ENCODE measurements around the gene TYW1B.
"Not testable (repeated sequence)": the region's sequence is repeated elsewhere in the genome, so short reads cannot be mapped to it uniquely, and the experiment has no call there.

The TYW1B gene

DNA sequence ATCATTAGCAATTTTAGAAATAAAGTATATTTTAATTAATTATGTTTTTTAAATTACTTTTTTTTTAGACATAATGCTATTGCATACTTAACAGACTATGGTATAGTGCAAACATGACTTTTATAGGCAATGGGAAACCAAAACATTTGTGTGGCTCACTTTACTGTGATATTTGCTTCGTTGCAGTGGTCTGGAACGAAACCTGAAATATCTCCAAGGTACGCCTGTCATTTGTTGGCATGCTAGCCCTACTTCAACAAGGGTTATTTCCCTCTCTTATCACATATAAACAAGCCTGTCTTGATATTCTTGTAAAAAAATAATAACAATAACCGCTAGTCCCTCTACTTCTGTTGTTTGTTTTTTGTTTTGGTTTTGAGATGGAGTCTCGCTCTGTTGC lies 74.2 kb downstream of the TYW1B start:
- DNase-seq: no peak

DNA sequence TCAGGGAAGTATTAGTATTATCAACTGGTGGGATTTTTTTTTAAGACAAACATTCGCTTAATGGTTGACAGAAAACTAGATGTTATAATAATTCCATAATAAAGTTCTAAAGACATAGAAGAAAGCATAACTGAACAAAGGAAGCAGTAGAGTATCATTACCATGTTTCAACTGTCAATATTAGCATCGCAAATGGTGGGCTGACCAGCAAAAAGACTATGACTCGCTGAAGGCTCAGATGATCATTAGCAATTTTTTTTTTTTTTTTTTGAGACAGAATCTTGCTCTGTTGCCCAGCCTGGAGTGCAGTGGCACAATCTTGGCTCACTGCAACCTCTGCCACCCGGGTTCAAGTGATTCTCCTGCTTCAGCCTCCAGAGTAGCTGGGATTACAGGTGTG lies 74.8 kb downstream of the TYW1B start:
- not testable (repeated sequence) for DNase-seq

DNA sequence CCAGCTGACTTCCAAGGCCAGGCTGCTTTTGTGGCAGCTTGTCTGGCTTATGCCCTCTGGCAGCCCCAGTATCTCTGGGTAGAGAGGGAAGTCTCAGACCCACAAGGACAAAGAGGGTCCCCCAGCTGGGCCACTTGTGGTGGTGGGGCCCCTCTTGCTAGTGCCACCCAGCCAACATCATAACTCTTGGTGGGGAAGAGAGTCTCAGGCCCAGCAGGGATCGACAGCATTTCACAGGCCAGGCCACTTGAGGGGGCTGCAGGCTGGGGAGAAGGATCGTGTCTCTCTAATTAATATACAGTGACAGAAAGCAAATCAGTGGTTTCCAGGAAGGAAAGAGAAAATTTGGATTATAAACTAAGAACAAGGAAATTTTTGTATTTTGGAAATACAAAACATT lies 76.0 kb downstream of the TYW1B start:
- DNase-seq: no peak

DNA sequence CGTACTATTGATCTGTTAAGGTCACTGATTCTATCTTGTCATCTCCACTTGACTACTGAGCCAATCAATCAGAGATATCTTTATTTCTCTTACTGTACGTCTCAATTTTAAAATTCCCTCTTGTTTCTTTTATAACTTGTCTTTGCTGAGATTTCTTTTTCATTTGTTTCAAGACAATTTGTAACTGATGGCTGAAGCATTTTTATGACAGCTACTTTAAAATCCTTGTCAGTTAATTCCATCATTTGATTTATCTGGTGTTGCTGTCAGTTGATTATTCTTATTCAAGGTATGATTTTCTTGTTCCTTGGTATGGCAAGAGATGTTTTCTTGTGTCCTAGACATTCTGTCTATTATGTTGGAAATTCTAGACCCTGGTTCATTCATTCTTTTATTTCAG lies 76.6 kb downstream of the TYW1B start:
- no peak for DNase-seq

DNA sequence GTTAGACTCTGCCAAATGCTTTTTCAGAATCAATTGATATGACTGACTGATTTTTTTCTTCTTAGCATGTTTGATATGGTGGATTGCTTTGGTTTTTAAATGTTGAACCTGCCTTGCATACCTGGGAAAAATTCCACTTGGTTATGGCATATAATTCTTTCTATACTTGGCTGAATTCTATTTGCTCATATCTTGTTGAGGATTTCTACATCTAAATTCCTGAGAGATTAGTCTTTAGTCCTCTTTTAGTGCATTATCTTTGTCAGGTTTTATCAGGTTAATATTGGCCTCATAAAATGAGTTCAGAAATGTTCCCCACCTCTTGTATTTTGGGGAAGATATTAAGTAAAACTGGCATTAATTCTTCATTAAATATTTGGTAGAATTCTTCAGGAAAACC lies 79.4 kb downstream of the TYW1B start:
- DNase-seq: not testable (repeated sequence)

DNA sequence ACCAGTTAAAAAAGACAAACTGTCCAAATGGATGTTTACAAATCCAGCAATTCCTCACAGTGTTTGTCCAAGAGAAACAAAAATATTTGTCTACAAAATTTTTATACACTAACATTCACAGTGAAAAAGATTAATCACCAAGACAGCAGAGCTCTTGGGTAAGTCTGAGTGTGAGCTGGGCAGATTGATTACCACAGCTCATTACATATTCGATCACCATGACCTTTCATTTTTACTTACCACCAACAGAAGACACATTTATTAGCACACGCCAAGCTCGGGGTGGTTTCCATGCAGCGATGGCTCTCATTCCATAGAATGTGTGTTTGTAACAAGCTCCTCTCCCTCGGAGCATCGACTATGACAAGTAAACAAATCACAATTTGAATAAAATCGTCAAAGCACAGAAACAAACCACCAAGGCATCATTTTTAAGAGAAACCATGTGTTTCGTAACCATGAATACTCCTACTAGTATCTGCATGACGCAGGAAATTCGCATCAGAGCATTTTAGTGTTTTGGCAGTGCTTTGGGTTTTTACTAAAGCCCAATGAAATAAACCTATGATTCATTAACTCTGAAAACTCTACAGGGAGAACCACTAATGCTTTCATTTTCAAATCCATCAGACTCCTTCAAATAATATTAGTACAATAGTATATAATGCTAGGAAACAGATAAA lies 83.6 kb downstream of the TYW1B start:
- not testable (repeated sequence) for DNase-seq

DNA sequence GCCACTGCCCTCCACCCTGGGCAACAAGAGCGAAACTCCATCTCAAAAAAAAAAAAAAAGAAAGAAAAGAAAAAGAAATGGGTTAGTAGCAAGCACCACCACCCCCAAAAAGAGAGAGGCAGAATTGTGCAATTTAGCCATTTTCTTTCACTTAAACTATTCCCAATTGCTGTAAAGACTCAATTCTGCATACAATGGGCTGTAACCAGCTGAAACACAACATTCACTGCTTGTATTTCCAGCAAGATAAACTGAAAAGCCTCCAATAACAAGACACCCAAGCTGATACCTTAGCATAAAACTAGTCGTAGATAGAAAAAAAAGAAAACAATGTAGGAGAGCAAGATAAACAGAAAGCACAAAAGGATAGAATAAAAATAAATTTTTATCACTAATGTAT lies 84.2 kb downstream of the TYW1B start:
- DNase-seq: not testable (repeated sequence)

DNA sequence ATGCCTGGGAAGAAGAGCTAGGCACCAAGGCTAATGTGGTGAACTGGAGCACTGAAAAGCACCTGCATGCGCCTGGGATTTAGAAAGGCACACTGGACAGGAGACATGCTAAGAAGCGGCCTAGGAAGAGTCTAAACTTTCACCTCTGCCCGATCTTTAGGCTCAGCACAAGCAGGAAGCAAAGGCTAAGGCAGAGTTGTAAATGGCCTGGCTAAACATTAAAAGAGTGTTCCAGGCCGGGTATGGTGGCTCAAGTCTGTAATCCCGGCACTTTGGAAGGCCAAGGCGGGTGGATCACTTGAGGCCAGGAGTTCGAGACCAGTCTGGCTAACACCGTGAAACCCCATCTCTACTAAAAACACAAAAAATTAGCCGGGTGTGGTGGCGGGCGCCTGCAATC lies 88.3 kb downstream of the TYW1B start:
- not testable (repeated sequence) for DNase-seq

DNA sequence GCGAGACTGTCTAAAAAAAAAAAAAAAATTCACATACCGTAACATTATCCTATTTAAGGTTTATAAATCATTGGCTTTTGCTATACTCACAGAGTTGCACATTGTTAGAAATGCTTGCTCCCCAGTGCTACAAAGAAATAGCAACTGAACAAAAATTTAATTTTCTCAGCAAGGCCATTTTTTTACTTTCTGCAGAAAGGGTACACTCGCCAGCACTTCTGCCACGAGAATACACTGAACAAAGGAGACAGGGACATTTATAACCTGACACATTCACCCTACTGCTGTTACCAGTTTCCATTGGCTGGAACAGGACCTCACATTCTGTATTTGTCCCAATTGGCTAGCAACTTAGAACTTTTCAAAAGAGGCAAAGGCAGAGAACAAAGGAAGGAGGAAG lies 92.1 kb downstream of the TYW1B start:
- DNase-seq: not testable (repeated sequence)

DNA sequence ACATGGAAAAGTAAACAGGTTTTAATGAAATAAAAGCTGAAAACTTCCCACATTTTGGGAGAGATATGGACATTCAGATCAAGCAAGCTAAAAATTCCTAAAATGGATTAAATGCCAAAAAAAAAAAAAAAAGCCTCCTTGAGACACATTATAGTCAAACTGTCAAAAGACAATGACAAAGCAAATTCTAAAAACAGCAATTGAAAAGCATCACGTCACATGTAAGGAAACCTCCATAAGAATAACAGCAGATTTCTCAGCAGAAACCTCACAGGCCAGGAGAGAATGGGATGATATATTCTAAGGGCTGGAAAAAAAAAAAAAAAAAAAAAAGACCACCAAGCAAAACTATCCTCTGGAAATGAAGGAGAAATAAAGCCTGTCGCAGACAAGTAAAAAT lies 97.2 kb downstream of the TYW1B start:
- not testable (repeated sequence) for DNase-seq

DNA sequence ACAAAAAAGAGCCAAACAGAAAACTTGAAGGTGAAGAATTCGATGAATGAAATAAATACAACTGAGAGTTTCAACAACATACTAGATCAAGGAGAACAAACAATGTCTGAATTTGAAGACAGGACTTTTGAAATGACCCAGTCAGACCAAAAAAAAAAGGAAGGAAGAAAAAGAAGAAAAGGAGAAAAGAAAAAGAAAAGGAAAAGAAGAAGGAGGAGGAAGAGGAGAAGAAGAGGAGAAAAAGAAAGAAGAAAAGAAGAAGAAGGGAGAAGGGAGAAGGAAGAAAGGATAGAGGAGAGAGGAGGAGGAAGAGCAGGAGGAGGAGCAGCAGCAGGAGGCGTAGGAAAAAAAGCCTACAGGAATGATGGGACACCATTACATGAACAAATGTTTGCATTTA lies 97.6 kb downstream of the TYW1B start:
- DNase-seq: not testable (repeated sequence)

DNA sequence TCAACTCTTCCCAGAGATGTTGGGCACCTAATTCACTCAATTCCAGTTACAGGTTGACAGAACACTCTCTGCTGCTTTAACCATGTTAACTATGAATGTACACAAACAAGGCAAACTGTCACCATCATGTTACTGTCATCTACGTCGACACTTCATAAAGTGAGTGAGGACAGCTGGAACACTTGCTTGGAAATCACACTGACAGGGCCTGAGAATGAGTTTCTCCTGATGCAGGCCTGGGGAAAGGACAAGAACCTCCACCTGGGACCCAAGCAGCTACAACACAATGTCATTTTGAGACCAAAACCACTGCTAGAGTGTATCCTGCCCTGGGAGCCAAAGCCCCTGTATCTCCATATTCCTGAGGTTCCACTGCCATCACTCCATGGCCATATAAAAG lies 98.9 kb downstream of the TYW1B start:
- DNase-seq: not testable (repeated sequence)

DNA sequence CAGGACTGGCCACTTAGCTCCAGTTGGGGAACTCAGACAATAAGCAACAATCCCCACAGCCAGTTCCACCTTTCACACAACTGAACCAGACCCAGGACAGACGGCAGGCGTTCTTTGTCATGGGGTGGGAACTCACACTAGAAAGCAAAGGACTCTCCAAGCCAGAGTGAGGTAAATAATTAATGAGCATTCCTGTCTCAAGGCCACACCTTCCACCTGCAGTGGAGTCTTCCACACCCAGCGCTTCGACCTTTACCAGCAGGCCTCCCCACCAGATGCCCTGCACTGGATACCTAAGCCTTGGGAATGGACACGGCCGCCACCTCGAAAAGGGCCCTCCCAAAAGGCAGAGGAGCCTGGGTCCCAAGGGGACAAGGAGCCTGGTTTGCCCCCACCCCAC lies 105.3 kb downstream of the TYW1B start:
- DNase-seq: not testable (repeated sequence)

DNA sequence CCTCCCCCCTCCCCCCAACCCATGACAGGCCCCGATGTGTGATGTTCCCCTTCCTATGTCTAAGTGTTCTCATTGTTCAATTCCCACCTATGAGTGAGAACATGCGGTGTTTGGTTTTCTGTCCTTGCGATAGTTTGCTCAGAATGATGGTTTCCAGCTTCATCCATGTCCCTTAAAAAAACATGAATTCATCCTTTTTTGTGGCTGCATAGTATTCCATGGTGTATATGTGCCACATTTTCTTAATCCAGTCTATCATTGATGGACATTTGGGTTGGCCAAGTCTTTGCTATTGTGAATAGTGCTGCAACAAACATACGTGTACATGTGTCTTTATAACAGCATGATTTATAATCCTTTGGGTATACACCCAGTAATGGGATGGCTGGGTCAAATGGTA lies 107.1 kb downstream of the TYW1B start:
- not testable (repeated sequence) for DNase-seq

DNA sequence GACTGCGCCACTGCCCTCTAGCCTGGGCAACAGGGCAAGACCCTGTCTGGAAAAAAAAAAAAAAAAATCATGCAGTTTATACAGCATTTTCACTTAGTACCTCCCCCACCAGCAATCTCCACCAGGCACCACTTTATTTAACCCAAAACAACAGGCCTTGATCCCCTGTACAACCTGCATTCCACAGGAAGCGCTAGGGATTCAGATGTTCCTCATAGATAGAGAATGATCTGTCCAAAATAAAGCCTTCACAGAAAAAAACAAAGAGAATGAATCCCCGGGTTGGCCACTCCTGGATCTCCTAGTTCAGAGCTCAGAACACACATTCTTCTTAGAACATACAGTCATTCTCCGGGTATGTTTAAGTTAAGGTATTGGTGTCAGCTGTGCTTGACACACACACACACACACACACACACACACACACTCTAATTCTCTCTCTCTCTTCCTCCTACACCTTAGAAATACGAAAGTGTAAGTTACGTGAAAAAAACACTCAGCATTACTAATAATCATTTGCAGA lies 110.7 kb downstream of the TYW1B start:
- DNase-seq: not testable (repeated sequence)

DNA sequence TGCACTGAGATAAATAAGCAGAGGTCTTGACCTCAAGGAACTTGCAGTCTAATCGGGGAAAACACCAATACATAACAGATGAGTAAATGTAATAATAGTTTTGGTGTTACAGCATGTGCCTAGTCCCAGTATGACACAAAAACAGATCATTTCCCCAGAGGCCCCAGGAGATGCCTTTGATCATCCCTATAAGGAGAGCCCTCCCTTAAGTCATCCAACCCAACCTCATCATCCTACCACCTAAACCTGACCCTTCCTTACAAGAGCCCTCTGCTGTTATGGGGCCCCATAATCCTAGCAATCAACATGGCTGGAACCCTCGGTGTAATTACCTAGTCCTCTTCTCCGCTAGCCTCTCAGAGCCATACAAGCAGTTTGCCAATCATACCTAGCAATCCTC lies 116.1 kb downstream of the TYW1B start:
- DNase-seq: not testable (repeated sequence)

DNA sequence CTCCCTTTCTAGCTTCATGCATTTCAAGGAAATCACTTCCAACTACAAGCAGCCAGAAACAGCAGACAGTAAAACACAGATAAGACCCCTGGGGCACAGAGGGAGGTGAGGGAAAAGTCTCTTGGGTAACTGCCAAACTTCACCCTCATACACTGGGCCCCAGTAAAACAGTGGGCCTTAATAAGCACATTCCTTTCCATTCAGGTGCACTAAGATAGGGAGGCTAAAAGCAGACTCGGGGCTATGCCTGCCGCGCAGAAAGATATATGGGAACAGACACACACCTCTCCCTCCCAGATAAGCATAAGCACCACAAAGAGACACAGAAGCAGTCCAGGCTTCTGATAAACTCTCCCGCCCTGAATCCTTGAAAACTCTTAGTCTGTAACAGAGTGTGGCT lies 117.0 kb downstream of the TYW1B start:
- no peak for DNase-seq

DNA sequence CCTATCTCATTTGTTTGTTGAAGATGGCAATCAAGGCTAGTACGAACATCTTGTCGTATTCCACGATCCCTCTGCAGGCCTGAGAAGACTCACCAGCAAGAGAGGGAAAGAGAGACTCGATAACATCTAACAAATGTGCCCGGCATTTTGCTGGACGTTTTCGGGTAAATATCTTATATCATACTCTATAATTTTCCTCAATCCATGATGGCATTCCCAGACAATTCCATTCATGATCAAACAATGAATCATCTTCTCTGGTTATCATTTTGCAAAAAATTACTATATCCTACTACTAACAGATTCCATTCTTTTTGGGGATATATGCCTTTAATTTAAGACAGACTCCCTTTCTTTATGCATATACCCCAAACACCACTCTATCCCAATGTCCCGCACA lies 118.1 kb downstream of the TYW1B start:
- DNase-seq: no peak

DNA sequence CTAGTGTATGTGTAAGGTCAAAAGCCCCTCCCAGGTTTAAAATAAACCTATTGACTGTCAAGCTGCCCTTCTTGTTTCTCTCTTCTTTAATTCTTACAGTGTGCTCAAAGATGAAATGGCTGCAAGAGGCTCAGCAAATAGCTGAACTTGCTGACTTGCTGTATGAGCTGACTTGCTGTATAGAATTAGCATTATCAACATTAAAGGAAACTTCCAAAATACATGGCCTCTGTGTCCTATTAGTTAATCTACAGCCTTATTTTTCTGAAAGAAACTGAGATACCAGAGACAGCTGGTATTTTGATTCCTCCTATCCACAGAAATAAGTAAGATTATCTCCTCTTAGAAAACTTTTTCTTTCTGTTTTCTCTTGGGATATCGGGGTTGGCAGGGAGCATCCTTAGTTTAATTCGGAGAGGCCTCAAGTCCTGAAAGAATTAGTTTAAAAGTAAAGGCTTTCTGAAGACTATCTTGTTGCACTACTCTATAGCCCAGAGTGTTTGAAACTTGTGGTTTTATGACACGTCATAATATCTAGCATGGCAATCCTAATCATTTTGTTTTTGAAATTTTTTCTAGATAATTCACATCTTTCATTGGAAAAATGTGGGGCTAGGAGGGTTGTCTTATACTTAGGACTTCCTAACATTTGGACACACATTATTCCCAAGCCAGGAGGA lies 119.5 kb downstream of the TYW1B start:
- not testable (repeated sequence) for DNase-seq

DNA sequence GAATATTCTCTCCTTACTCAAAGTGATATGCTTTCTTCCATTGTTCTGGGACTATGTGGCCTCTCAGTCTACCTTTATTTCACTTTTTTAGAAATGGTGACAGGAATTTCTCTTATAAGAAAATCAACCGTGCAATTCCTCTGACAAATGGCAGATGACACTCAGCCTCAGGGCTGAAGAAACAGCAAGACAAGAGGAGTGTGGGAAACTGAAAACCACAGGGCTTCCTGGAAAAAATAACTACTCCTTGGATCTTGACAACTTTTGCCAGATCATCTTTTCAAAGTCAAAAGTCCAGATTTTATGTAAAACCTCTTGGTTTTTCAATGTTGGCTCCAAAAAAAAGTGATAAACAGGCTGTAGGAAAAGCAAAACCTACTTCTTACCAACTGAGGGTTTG lies 121.5 kb downstream of the TYW1B start:
- no peak for DNase-seq

DNA sequence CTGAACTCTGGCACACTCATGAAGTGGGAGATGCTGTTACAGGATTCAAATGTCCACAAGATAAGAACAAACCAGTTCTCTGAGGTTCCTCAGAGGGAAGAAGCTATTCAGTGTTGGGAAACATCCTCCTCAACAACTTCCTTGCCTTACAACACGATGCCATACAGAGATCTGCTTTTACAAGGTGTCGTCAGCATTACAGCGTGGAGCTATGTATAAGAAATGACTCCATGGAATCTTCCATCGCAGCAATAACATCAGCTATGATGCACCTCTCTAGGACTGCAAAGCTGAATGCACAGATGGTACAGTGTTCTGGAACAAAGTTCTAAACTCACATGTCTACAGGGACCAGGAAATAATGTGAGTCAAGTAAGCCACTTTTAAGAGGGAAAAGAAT lies 122.3 kb downstream of the TYW1B start:
- not testable (repeated sequence) for DNase-seq

DNA sequence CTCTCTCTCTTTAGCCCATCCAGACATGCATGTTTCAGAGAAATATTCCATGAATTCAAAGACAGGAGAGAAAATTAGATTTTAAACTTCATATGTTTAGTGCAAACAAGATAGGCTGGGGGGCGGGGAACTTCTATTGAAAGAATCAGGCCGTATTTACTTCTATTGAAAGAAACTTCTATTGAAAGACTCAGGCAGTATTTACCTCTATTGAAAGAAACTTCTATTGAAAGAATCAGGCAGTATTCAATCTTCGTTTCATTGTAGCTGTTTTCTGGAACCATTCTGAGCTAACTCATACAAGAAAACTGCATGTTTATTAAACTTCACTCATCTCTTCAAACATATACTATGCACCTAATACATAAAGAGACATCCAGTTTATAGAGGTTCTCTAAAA lies 123.1 kb downstream of the TYW1B start:
- no peak for DNase-seq

DNA sequence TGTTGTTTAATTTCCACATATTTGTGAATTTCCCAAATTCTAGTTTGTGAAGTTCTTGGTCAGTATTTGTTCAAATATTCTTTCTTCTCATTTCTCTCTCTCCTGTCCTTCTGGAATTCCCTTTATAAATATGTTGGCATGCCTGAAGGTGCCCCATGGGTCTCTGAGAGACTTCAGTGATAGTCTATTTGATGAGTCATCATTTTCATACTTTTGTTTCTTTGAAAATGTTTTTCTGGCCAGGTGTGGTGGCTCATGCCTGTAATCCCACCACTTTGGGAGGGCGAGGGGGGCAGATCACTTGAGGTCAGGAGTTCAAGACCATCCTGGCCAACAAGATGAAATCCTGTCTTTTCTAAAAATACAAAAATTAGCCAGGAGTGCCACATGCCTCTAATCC lies 127.5 kb downstream of the TYW1B start:
- DNase-seq: not testable (repeated sequence)

DNA sequence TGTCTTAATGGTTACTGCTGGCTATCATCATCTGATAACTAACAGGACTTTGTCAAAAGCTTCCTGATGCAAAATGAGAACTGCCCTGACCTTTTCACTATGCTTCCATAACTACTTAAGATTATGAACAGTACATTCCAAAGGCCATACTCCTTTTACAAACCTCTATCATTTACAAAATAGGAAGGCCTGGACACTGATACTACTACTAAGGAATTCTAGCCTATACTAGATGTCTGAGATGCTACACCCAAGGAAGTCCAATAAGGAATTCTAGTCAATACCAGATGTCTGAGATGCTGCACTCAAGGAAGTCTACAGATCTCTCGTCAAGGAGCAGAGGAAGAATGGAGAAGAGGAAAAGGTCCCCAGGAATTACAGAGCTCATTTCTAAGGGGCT lies 130.9 kb downstream of the TYW1B start:
- DNase-seq: not testable (repeated sequence)

DNA sequence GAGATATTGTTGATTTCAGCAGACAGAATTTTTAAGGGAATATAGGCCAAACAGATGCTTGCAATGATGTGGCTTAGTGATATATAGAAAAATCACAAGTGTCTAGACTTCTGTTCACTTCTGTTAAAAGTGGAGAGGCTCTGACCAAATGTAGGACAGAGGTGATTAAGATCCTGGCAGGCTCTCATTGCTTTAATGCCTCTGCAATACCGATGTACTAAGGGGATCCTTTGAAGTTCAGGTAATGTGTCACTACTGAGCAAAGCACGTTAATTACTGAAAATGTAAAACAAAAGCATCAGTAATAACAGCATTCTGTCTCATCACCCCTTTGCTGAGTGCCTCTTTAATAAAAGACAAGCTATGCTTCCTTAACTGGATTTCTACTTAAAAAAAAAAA lies 131.4 kb downstream of the TYW1B start:
- DNase-seq: not testable (repeated sequence)

Data from activated CD4-positive, alpha-beta T cell treated with anti-CD3 and anti-CD28 coated beads for 1 hour (primary cell).